Aorta (tissue), 5 donors: Measurements from ENCODE around the gene CAPRIN1. TPM values are rescaled to one million over a fixed set of nuclear protein-coding genes. Genes with fewer than 3 reads are reported as not detected.

ENCODE experiments used
- ATAC-seq: fragments of 200-7000 bp; cut with Tn5 transposase; one replicate; pipeline ENCODE4 v1.9.1; 2022; ENCODE audit warnings: moderate library complexity; ENCODE audit not compliant: low FRiP score
- DNase-seq, 2 donors: peaks; one replicate each; pipeline ENCODE4 v3.0.0-alpha.2; 2020
- H3K27ac ChIP-seq, 2 donors: one replicate each; pipeline ENCODE4 v1.5.1; 2013; ENCODE audit warnings: low read length in 2 of 2, mild to moderate bottlenecking in 2 of 2, moderate library complexity in 2 of 2, control low read depth in 1 of 2, inconsistent platforms in 1 of 2, low read depth in 1 of 2
- H3K27me3 ChIP-seq, 2 donors: one replicate each; pipeline ENCODE4 v1.6.1; 2013; ENCODE audit warnings: control low read depth in 1 of 2, low read length in 1 of 2, mild to moderate bottlenecking in 1 of 2, moderate library complexity in 1 of 2; ENCODE audit not compliant: insufficient read depth in 2 of 2, control insufficient read depth in 1 of 2
- H3K36me3 ChIP-seq, 2 donors: one replicate each; pipeline ENCODE4 v1.6.1; 2013; ENCODE audit warnings: control low read depth in 1 of 2, low read length in 1 of 2, mild to moderate bottlenecking in 1 of 2; ENCODE audit not compliant: insufficient read depth in 2 of 2, control insufficient read depth in 1 of 2
- H3K4me1 ChIP-seq, 2 donors: one replicate each; pipeline ENCODE4 v1.6.1; 2013; ENCODE audit warnings: low read length in 2 of 2, control low read depth in 1 of 2, mild to moderate bottlenecking in 1 of 2, moderate library complexity in 1 of 2; ENCODE audit not compliant: insufficient read depth in 2 of 2, control insufficient read depth in 1 of 2
- H3K4me3 ChIP-seq, 2 donors: one replicate each; pipeline ENCODE4 v1.5.1; 2013; ENCODE audit warnings: low read length in 2 of 2, control low read depth in 1 of 2, mild to moderate bottlenecking in 1 of 2
- H3K9me3 ChIP-seq: one replicate; pipeline ENCODE4 v1.6.1; 2013; ENCODE audit warnings: mild to moderate bottlenecking, low read length; ENCODE audit not compliant: control insufficient read depth
- WGBS, 2 donors: extraction: QIAGEN DNeasy Blood & Tissue Kit; methylation state at CpG; one replicate each; pipeline ENCODE4 v1.1.7; 2013; 5-methylcytosine and 5-hydroxymethylcytosine counted together
- intact Hi-C, 2 donors: fragments of 100-400 bp; cut with DNase I; formaldehyde crosslinking; loops; one replicate each; pipeline versions ENCODE4 v1.14.2 to v1.15.0; 2022
- long read RNA-seq, 2 donors: library from polyadenylated mRNA; unstranded; transcript quantifications; one replicate each; pipeline ENCODE4 v2.0.0, GENCODE V29; 2020 to 2021
- polyA plus RNA-seq, 2 donors: library from polyadenylated mRNA; stranded (reverse); fragments of 200-250 nt; gene quantifications; one replicate each; pipeline ENCODE4 v1.2.3, GENCODE V29; 2013
- total RNA-seq, 2 donors: library from RNA; stranded (reverse); fragmentation: NEBNext Ultra II Directional; extraction: Animal tissue kit (Norgen Biotek cat#: 25700); gene quantifications; one replicate each; pipeline ENCODE4 v1.2.1, GENCODE V29; 2021
- donor health status: healthy with polysubstance abuse.
- donor health status: Bipolar disorder and iron deficiency.
- donor health status: DM: no; HTN: no; CAD: no.
- donor health status: DM: no; HTN: no; CAD: no.
- donor health status: DM: yes; HTN: yes; CAD: no.

CAPRIN1 gene, protein sequence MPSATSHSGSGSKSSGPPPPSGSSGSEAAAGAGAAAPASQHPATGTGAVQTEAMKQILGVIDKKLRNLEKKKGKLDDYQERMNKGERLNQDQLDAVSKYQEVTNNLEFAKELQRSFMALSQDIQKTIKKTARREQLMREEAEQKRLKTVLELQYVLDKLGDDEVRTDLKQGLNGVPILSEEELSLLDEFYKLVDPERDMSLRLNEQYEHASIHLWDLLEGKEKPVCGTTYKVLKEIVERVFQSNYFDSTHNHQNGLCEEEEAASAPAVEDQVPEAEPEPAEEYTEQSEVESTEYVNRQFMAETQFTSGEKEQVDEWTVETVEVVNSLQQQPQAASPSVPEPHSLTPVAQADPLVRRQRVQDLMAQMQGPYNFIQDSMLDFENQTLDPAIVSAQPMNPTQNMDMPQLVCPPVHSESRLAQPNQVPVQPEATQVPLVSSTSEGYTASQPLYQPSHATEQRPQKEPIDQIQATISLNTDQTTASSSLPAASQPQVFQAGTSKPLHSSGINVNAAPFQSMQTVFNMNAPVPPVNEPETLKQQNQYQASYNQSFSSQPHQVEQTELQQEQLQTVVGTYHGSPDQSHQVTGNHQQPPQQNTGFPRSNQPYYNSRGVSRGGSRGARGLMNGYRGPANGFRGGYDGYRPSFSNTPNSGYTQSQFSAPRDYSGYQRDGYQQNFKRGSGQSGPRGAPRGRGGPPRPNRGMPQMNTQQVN
- total RNA-seq (100 to 1,000 TPM; 123 to 147 TPM), polyA plus RNA-seq (10 to 100 TPM; 58.0 to 59.0 TPM)
- long read RNA-seq, donor 1, full-length matches to known transcripts, result 39 of 54 reads
- long read RNA-seq, donor 1, partial matches to known transcripts, result 10 of 54 reads
- long read RNA-seq, donor 1, other reads (novel, unspliced or antisense), result 5 of 54 reads
- long read RNA-seq, donor 2, full-length matches to known transcripts, result 32 of 55 reads
- long read RNA-seq, donor 2, partial matches to known transcripts, result 10 of 55 reads
- long read RNA-seq, donor 2, other reads (novel, unspliced or antisense), result 13 of 55 reads

DNA sequence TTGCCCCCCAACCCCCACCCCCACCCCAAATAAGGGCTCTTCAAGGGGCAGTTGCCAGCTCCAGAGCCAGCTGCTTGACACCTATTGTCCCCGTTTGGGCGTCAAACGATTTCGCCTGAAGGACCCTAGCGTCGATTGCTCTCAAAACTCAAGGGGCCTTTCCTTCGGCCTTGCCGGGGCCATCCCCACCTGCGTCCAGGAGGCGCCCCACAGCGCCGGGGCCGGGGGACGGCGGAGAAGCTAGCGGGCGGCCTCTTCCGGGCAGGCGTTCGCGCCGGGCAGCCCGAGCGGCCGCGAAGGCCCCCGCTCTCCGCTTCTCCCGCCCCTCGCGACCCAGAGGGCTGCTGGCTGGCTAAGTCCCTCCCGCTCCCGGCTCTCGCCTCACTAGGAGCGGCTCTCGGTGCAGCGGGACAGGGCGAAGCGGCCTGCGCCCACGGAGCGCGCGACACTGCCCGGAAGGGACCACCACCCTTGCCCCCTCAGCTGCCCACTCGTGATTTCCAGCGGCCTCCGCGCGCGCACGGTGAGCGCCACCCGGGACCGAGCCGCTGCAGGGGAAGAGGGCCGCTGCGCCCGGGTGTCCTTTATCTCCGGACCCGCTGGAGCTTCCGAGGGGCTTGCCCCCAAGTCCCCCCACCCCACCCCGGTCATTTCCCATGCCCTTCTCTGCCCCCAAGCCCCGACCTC lies at the start of gene CAPRIN1:
TSS of gene CAPRIN1 (plus strand) at position 383 of the 687 bp plus-strand sequence. CDS start 690 bp downstream, outside the sequence.
- peak; percentile 96 for ATAC-seq
- Histone ChIP-seq H3K4me3 (peak within 1 kb of the TSS; percentile 89 to 90), H3K9me3 (no peaks in the 10 kb centered on the region), H3K27me3 (no peaks in the 10 kb centered on the region), H3K36me3 (peaks cover 0 to 2% of the 10 kb centered on the region in 2 donors), H3K4me1 (no peaks in the 10 kb centered on the region), H3K27ac (peak within 1 kb of the TSS; percentile 91 to 99)
- intact Hi-C loops, result loop anchor here (2.0 to 5.0 kb wide), 4 partner anchors 23 to 55 kb away; partner anchors contain the start of gene NAT10 (in 1 of the 2)
- peak; percentile 93 to 94 for DNase-seq
- WGBS, 2 donors, result 0% methylated on average over 39 to 64 of the region's 64 CpGs

DNA sequence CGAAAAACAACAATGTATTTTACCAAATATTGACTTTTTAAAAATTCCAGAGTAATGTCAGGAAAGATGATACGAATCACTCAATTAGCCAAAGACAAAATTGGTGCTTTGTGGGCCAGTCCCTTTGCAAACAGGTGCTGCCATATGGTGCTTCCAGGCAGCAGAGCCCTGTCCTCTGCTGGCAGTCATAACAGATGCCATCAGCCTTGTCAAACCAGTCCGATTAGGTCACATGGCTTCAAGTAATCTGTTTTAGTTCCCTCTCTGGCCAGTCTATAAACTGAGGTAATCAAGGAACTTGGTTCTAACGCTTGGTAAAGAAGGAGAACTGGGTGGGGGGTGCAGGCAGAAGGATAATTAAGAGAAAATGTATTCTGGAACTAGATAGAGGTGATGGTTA lies 49.1 kb upstream of the CAPRIN1 start:
- 86 to 89% methylated on average over 4 of the region's 4 CpGs for WGBS, 2 donors
- H3K4me3 ChIP-seq, result no peak overlapping the region
- no peaks in the 10 kb centered on the region for H3K36me3 ChIP-seq
- no peaks in the 10 kb centered on the region for H3K27me3 ChIP-seq
- intact Hi-C loops, result loop anchor here in 1 of 2 donors (5.0 kb wide), 1 partner anchor 360 kb away; no protein-coding TSS in a partner anchor
- DNase-seq (no peak), ATAC-seq (no peak)
- no peaks in the 10 kb centered on the region for H3K9me3 ChIP-seq
- no peak overlapping the region for H3K27ac ChIP-seq
- no peaks in the 10 kb centered on the region for H3K4me1 ChIP-seq

DNA sequence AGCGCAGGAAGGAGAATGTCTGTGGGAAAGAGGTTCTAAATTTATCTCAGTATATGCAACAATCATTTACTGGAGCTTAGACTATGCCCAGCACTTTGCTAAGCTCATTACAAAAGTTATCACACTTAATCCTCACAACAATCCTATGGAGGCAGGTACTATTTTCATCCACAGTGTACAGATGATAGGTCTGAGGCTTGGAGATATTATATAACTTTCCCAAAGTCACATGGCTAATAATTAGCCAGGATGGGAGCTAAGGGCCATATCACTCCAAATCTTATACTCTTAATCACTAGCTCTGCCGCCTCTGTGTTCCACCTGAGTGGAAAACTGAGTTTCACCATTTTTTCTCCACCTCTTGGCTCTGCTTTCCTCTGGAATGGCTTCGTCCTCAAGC lies 47.3 kb upstream of the CAPRIN1 start:
- Histone ChIP-seq H3K27ac (no peak overlapping the region), H3K36me3 (no peaks in the 10 kb centered on the region), H3K27me3 (no peaks in the 10 kb centered on the region), H3K4me3 (no peak overlapping the region), H3K9me3 (no peaks in the 10 kb centered on the region), H3K4me1 (no peaks in the 10 kb centered on the region)
- intact Hi-C loops, result loop anchor here in 1 of 2 donors (5.0 kb wide), 1 partner anchor 358 kb away; no protein-coding TSS in a partner anchor
- WGBS, 2 donors, result 88% methylated on average over 3 of the region's 3 CpGs
- DNase-seq, result no peak
- ATAC-seq, result no peak

DNA sequence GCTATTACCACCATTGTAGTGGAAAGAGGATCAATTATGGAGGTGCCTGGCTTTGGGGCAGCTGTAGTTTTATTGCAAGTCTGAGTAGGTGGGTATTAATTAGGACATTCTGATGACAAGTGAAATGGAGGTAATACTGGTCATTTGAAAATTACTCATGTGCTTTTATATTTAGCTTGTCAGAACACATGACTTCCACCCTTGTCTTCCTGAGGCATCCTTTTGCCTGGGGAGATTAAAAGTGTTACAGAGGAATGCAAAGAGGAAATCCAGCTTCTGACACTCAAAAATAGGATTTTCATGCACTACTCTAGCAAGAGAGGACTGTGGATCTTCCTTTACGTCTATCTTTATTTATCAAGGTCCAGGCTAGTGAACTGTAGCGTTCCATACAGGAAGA lies 44.7 kb upstream of the CAPRIN1 start:
- intact Hi-C loops, result no loop called here
- Histone ChIP-seq H3K4me3 (no peak overlapping the region), H3K27ac (no peak overlapping the region), H3K9me3 (no peaks in the 10 kb centered on the region), H3K4me1 (no peaks in the 10 kb centered on the region), H3K36me3 (no peaks in the 10 kb centered on the region), H3K27me3 (no peaks in the 10 kb centered on the region)
- no peak for ATAC-seq
- no peak for DNase-seq
- WGBS, 2 donors, result 63 to 67% methylated on average over 2 of the region's 2 CpGs

DNA sequence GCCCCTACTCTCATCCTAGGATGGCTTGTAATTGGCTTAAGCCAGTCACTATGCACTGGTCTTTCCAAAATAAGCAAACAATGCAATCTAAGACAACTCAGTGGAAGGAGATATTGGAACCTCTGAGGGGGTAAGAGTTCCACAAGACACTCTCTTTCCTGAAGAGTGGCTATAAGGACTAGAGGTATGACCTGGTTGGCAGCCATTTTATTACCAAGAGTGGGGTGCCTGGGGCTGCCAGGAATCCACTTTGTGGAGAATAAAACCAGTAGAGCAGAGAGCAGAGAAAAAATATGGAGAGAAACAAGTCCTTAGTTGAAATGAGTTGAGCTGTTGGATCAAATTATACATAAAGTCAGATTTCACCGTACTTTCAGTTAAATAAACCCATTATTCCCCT lies 38.8 kb upstream of the CAPRIN1 start:
- intact Hi-C loops, result no loop called here
- 97 to 99% methylated on average over 1 of the region's 1 CpG for WGBS, 2 donors
- ATAC-seq, result no peak

DNA sequence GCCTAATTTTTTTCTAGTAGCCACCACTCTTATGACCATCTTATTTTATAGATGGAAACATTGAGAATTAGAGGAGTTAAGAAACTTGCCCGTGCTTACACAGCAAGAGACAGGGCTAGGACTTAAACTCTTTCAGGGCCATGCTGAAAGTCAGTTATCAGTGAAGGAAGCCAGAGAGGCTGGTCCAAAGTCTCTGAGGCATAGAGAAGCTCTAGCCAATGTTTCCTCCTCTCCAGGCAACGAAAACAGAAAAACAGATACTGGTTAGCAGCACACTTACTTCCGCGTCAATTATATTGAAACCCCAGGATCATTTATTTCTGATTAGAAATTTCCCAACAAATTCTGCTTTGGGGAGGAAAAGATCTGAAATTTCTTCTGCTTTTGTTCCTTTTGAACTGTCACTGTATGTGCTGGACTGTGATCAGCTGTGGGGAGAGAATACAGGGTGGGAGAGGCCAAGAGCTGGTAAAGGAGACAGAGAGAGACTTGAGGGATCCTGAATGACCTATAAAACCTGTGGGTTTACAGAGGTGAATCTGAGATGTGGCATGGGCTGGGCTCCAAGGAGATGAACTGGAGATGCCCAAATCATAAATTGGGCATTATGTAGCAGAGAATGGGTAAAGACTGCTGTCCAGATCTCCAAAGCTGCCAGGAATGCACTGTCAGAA lies 37.5 kb upstream of the CAPRIN1 start:
- H3K4me1 ChIP-seq, result no peaks in the 10 kb centered on the region
- no peak for DNase-seq
- no peaks in the 10 kb centered on the region for H3K27me3 ChIP-seq
- no peak overlapping the region for H3K4me3 ChIP-seq
- intact Hi-C loops, result no loop called here
- H3K9me3 ChIP-seq, result no peaks in the 10 kb centered on the region
- no peak for ATAC-seq
- WGBS, 2 donors, result 90 to 91% methylated on average over 4 of the region's 4 CpGs
- H3K36me3 ChIP-seq, result no peaks in the 10 kb centered on the region
- H3K27ac ChIP-seq, result no peak overlapping the region

More for the DNA sequence above, 38.8 kb upstream of the CAPRIN1 start:
- no peak overlapping the region for H3K27ac ChIP-seq
- H3K36me3 ChIP-seq, result no peaks in the 10 kb centered on the region
- no peaks in the 10 kb centered on the region for H3K9me3 ChIP-seq
- no peaks in the 10 kb centered on the region for H3K4me1 ChIP-seq
- H3K4me3 ChIP-seq, result no peak overlapping the region
- DNase-seq, result no peak
- no peaks in the 10 kb centered on the region for H3K27me3 ChIP-seq

DNA sequence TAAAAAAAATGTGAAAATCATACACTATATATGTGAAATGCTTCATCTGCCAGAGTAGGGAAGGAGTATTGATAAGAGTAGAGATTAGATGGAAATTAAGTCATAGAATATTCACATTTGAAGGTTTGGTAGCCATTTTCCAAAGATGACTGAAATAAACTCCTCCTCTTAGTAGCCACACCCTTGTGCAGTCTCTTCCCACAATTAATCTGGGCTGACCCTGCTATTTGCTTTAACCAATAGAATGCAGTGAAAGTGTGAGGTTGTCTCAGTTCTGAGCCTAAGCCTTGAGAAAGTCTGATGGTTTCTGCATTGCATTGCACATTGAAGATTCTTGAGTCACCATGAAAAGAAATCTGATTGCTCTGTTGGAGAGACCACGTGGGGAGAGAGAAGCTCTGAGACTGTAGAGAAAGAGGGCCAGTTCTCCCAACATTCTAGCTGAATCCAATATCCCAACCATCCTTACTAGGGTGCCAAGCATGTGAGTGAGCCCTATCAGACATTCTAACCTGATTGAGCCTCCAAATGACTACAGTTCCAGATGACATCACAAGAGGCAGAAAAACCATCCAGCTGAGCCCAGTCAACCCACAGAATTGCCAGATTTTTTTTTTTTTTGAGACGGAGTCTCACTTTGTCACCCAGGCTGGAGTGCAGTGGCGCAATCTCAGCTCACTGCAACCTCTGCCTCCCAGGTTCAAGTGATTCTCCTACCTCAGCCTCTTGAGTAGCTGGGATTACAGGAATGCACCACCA lies 29.4 kb upstream of the CAPRIN1 start:
- no peak overlapping the region for H3K4me3 ChIP-seq
- no peaks in the 10 kb centered on the region for H3K36me3 ChIP-seq
- DNase-seq (no peak), ATAC-seq (no peak)
- H3K27ac ChIP-seq, result no peak overlapping the region
- intact Hi-C loops, result no loop called here
- no peaks in the 10 kb centered on the region for H3K9me3 ChIP-seq
- WGBS, 2 donors, result 81 to 86% methylated on average over 3 of the region's 3 CpGs
- no peaks in the 10 kb centered on the region for H3K4me1 ChIP-seq
- no peaks in the 10 kb centered on the region for H3K27me3 ChIP-seq
